Hair follicular keratinocyte (primary cell): Measurements from ENCODE around the gene FPGT. TPM values are rescaled to one million over a fixed set of nuclear protein-coding genes. Genes with fewer than 3 reads are reported as not detected.

Experiments used
- total RNA-seq: library from RNA; depleted of rRNA; stranded (reverse); fragments of >200 nt; gene quantifications from 2 replicates; pipeline ENCODE4 v1.2.3, GENCODE V29; 2015

The FPGT gene
- 11.3 and 13.4 TPM in 2 replicates for total RNA-seq

GRCh38 chr1:74197657-74198552 is at the start of gene FPGT, which contains the start of gene LRRIQ3:
Gene FPGT, plus strand, starts transcription at chr1:74198242. Its CDS starts 37 bp downstream, at chr1:74198279.
Gene LRRIQ3, minus strand, starts transcription at chr1:74198176. Its CDS starts 14,492 bp downstream, at chr1:74183684.

GRCh38 chr1:74235153-74235552 is 37.1 kb downstream of the FPGT start, which contains the start of gene TNNI3K:
Gene TNNI3K, plus strand, starts transcription at chr1:74235387. Its CDS starts 65 bp downstream, at chr1:74235452.

Other genes with a start within 250 kb of the FPGT start
- 0.39 and 0.53 TPM in 2 replicates for gene LRRIQ3, start 66 bp upstream of the FPGT start, total RNA-seq
- gene TNNI3K, start 37.1 kb downstream of the FPGT start, total RNA-seq = not detected in 2 replicates